GM23338 (cell line): Measurements from ENCODE around the gene FSIP2. TPM values are rescaled to one million over a fixed set of nuclear protein-coding genes. Genes with fewer than 3 reads are reported as not detected.

Experiments used
- ATAC-seq: fragments of 200-7000 bp; cut with Tn5 transposase; 3 replicates; pipeline ENCODE4 v1.9.1; 2020
- DNase-seq: peaks from one replicate; pipeline ENCODE4 v3.0.0-alpha.2; 2015; ENCODE audit warnings: low spot score
- H2AFZ ChIP-seq: fragments of 200-600 bp; sonication (generic); 2 replicates; pipeline ENCODE4 v1.8.0; 2016; ENCODE audit warnings: antibody characterized with exemption, mild to moderate bottlenecking, moderate library complexity
- H3F3A ChIP-seq: fragments of 200-600 bp; sonication (generic); replicated peaks from 2 replicates; pipeline ENCODE4 v1.8.0; 2017; ENCODE audit warnings: antibody characterized with exemption, mixed run types, low read depth
- H3K27ac ChIP-seq: fragments of 200-600 bp; sonication (generic); 2 replicates; pipeline ENCODE4 v1.6.1; 2016; ENCODE audit warnings: low read depth
- H3K27me3 ChIP-seq: fragments of 200-600 bp; sonication (generic); 2 replicates; pipeline ENCODE4 v1.8.0; 2016; ENCODE audit warnings: mild to moderate bottlenecking, mixed run types, moderate library complexity; ENCODE audit not compliant: insufficient read depth
- H3K36me3 ChIP-seq: fragments of 200-600 bp; sonication (generic); 2 replicates; pipeline ENCODE4 v1.8.0; 2016; ENCODE audit warnings: mild to moderate bottlenecking; ENCODE audit not compliant: insufficient read depth
- H3K4me1 ChIP-seq: fragments of 200-600 bp; sonication (generic); 2 replicates; pipeline ENCODE4 v1.8.0; 2016; ENCODE audit warnings: mild to moderate bottlenecking, moderate library complexity; ENCODE audit not compliant: insufficient read depth
- H3K4me2 ChIP-seq: fragments of 200-600 bp; sonication (generic); 2 replicates; pipeline ENCODE4 v1.7.1; 2017; ENCODE audit warnings: mixed run types
- H3K4me3 ChIP-seq: fragments of 200-600 bp; sonication (generic); 2 replicates; pipeline ENCODE4 v1.6.1; 2016; ENCODE audit warnings: mixed run types
- H3K79me2 ChIP-seq: fragments of 200-600 bp; sonication (generic); replicated peaks from 2 replicates; pipeline ENCODE4 v1.8.0; 2017; ENCODE audit warnings: mild to moderate bottlenecking; ENCODE audit not compliant: insufficient read depth
- H3K9me2 ChIP-seq: fragments of 200-600 bp; sonication (generic); 2 replicates; pipeline ENCODE4 v1.8.0; 2017; ENCODE audit not compliant: insufficient read depth
- H4K20me1 ChIP-seq: fragments of 200-600 bp; sonication (generic); replicated peaks from 2 replicates; pipeline ENCODE4 v1.8.0; 2017; ENCODE audit warnings: mild to moderate bottlenecking; ENCODE audit not compliant: insufficient read depth
- H3K27ac Mint-ChIP-seq: 2 replicates; pipeline ENCODE4 v1.8.0; 2020; ENCODE audit warnings: inconsistent platforms, mild to moderate bottlenecking, moderate library complexity, mixed read lengths
- H3K27me3 Mint-ChIP-seq: 3 replicates; pipeline ENCODE4 v1.8.0; 2022; ENCODE audit warnings: low read depth, mild to moderate bottlenecking, moderate library complexity, mixed read lengths, inconsistent platforms; ENCODE audit not compliant: insufficient read depth, poor library complexity
- H3K36me3 Mint-ChIP-seq: 3 replicates; pipeline ENCODE4 v1.8.0; 2021; ENCODE audit warnings: low read depth, mild to moderate bottlenecking, inconsistent platforms, moderate library complexity, mixed read lengths
- H3K4me1 Mint-ChIP-seq: 3 replicates; pipeline ENCODE4 v1.8.0; 2020; ENCODE audit warnings: mild to moderate bottlenecking, inconsistent platforms, mixed read lengths
- H3K4me3 Mint-ChIP-seq: 3 replicates; pipeline ENCODE4 v1.8.0; 2021; ENCODE audit warnings: moderate library complexity, mild to moderate bottlenecking, inconsistent platforms, mixed read lengths
- H3K9me3 Mint-ChIP-seq: 3 replicates; pipeline ENCODE4 v1.8.0; 2020; ENCODE audit warnings: moderate library complexity, mild to moderate bottlenecking, inconsistent platforms, mixed read lengths
- CREB1 ChIP-seq: fragments of 250-450 bp; sonication (Bioruptor Pico); IDR thresholded peaks from 2 replicates; pipeline ENCODE4 v1.5.0; 2020; ENCODE audit warnings: low read depth, mild to moderate bottlenecking, moderate library complexity
- CTCF ChIP-seq, 2 experiments: fragments of 200-600 bp in 1 of 2; sonication (generic) in 1 of 2; conservative IDR thresholded peaks; 2 replicates each; pipeline versions ENCODE4 v1.5.1 to v1.6.1; 2016 to 2017; ENCODE audit warnings: antibody characterized with exemption in 2 of 2, low read depth in 2 of 2, mild to moderate bottlenecking in 2 of 2, moderate library complexity in 1 of 2
- ETS1 ChIP-seq: IDR thresholded peaks from 2 replicates; pipeline ENCODE4 v1.6.1; 2016; ENCODE audit warnings: antibody characterized with exemption
- EZH2 ChIP-seq: fragments of 200-600 bp; sonication (generic); IDR thresholded peaks from one replicate; pipeline ENCODE4 v1.8.0; 2017; ENCODE audit warnings: antibody characterized with exemption, mild to moderate bottlenecking, low read depth; ENCODE audit not compliant: unreplicated experiment
- EZH2phosphoT487 ChIP-seq: fragments of 200-600 bp; sonication (generic); IDR thresholded peaks from one replicate; pipeline ENCODE4 v1.8.1; 2018; ENCODE audit warnings: antibody characterized with exemption; ENCODE audit not compliant: unreplicated experiment
- JUNB ChIP-seq: IDR thresholded peaks from one replicate; pipeline ENCODE4 v1.6.1; 2016; ENCODE audit warnings: antibody characterized with exemption; ENCODE audit not compliant: unreplicated experiment
- NANOG ChIP-seq: IDR thresholded peaks from 2 replicates; pipeline ENCODE4 v1.6.1; 2016; ENCODE audit warnings: antibody characterized with exemption, borderline replicate concordance
- POLR2AphosphoS5 ChIP-seq: IDR thresholded peaks from 2 replicates; pipeline ENCODE4 v1.6.1; 2016; ENCODE audit warnings: antibody characterized with exemption, low read depth
- REST ChIP-seq: IDR thresholded peaks from one replicate; pipeline ENCODE4 v1.6.1; 2018; ENCODE audit warnings: antibody characterized with exemption; ENCODE audit not compliant: unreplicated experiment
- STAT1 ChIP-seq: IDR thresholded peaks from one replicate; pipeline ENCODE4 v1.6.1; 2016; ENCODE audit warnings: antibody characterized with exemption; ENCODE audit not compliant: unreplicated experiment
- ZNF114 ChIP-seq: fragments of 250-450 bp; sonication (Bioruptor Pico); IDR thresholded peaks from 2 replicates; pipeline ENCODE4 v1.5.0; 2020; ENCODE audit warnings: mild to moderate bottlenecking, moderate library complexity
- ZNF331 ChIP-seq: fragments of 250-450 bp; sonication (Bioruptor Pico); IDR thresholded peaks from 2 replicates; pipeline ENCODE4 v1.5.0; 2020; ENCODE audit warnings: low read depth, mild to moderate bottlenecking, moderate library complexity
- ZNF462 ChIP-seq: fragments of 250-450 bp; sonication (Bioruptor Pico); IDR thresholded peaks from 2 replicates; pipeline ENCODE4 v1.5.0; 2020; ENCODE audit warnings: mild to moderate bottlenecking, moderate library complexity
- polyA plus RNA-seq: library from polyadenylated mRNA; unstranded; fragments of >200 nt; fragmentation: Nextera tagmentation; extraction: Ambion mirVana; gene quantifications from 2 replicates; pipeline ENCODE4 v1.2.1, GENCODE V29; 2016
- total RNA-seq: library from RNA; depleted of rRNA; stranded (reverse); fragments of >200 nt; shearing (Covaris generic); gene quantifications from 2 replicates; pipeline ENCODE4 v1.2.3, GENCODE V29; 2014

FSIP2 gene
- total and polyA plus RNA-seq, 2 experiments from 2014 or later, result 3.2 to 3.8 TPM

- Histone ChIP-seq H3K27ac (no peak overlapping the region), H3K27me3 (no peaks in the 10 kb centered on the region), H3F3A (no peaks in the 10 kb centered on the region), H2AFZ (no peak overlapping the region), H3K4me1 (no peaks in the 10 kb centered on the region), H3K36me3 (no peaks in the 10 kb centered on the region; the same call in 1 of the 2 replicates), H4K20me1 (no peaks in the 10 kb centered on the region), H3K4me3 (no peak overlapping the region), H3K9me2 (no peaks in the 10 kb centered on the region; the same call in 1 of the 2 replicates), H3K4me2 (no peak overlapping the region), H3K79me2 (no peaks in the 10 kb centered on the region)
- no peak overlapping the region for H3K27ac Mint-ChIP-seq
- H3K4me1 Mint-ChIP-seq, result no peaks in the 10 kb centered on the region
- H3K36me3 Mint-ChIP-seq, result peaks cover 15% of the 10 kb centered on the region; the same call in 2 of the 3 replicates
- TF ChIP-seq ETS1, result no peak
- no peak for TF ChIP-seq JUNB
- no peak for TF ChIP-seq CREB1 (CRISPR knock-in tag)
- TF ChIP-seq ZNF331, result no peak
- no peak for TF ChIP-seq ZNF462 (CRISPR knock-in tag)
- no peak for TF ChIP-seq POLR2AphosphoS5
- no peak for TF ChIP-seq STAT1
- TF ChIP-seq CTCF (conservative IDR thresholded peaks at IDR 0.05; ENCODE audit: low read depth in 2 of 2), result no peak
- TF ChIP-seq EZH2phosphoT487, result no peak
- TF ChIP-seq REST, result no peak
- no peak for TF ChIP-seq ZNF114 (CRISPR knock-in tag)
- no peak for TF ChIP-seq NANOG
- TF ChIP-seq EZH2, result no peak
- H3K27me3 Mint-ChIP-seq, result no peaks in the 10 kb centered on the region
- no peak overlapping the region for H3K4me3 Mint-ChIP-seq
- ATAC-seq, result no peak
- DNase-seq, result no peak
- H3K9me3 Mint-ChIP-seq, result peaks cover 29% of the 10 kb centered on the region
These were observed 97.4 kb downstream of the FSIP2 start for GRCh38 chr2:185835974-185836373.
